MCF 10A (cell line): ENCODE results near the gene AGBL1. TPM values are rescaled to one million over a fixed set of nuclear protein-coding genes. Genes with fewer than 3 reads are reported as not detected.

Experiments used
- BruUV-seq: library from RNA; stranded (reverse); fragments of 400-500 nt; replicated peaks from 2 replicates; lab custom pipeline; 2021; lab: Mats Ljungman, UMichigan
- CTCF ChIA-PET: fragments of 300-600 bp; sonication (Branson Sonifier 250); formaldehyde crosslinking; extraction: SDS; loops from one replicate; lab custom pipeline; 2021; ENCODE audit warnings: antibody characterized with exemption, inconsistent platforms; lab: Yijun Ruan, JAX
- POLR2A ChIA-PET: fragments of 300-600, 350-650 bp; sonication (Branson Sonifier 250); formaldehyde crosslinking; extraction: SDS; loops from one replicate; lab custom pipeline; 2020; ENCODE audit warnings: antibody characterized with exemption, inconsistent platforms; lab: Yijun Ruan, JAX
- DNase-seq: peaks from one replicate; pipeline ENCODE4 v3.0.0-alpha.2; 2018; ENCODE audit not compliant: unreplicated experiment
- H3K27ac Mint-ChIP-seq: one replicate; pipeline ENCODE4 v1.8.0; 2022; ENCODE audit warnings: mild to moderate bottlenecking, low read depth, mixed read lengths; ENCODE audit not compliant: unreplicated experiment
- H3K27me3 Mint-ChIP-seq: one replicate; pipeline ENCODE4 v1.8.0; 2022; ENCODE audit warnings: mixed read lengths; ENCODE audit not compliant: insufficient read depth, unreplicated experiment
- H3K36me3 Mint-ChIP-seq: one replicate; pipeline ENCODE4 v1.8.0; 2022; ENCODE audit warnings: mild to moderate bottlenecking, moderate library complexity, mixed read lengths; ENCODE audit not compliant: insufficient read depth, unreplicated experiment
- H3K4me1 Mint-ChIP-seq: one replicate; pipeline ENCODE4 v1.8.0; 2022; ENCODE audit warnings: mixed read lengths; ENCODE audit not compliant: insufficient read depth, unreplicated experiment
- H3K4me3 Mint-ChIP-seq: one replicate; pipeline ENCODE4 v1.8.0; 2022; ENCODE audit warnings: mild to moderate bottlenecking, moderate library complexity, mixed read lengths; ENCODE audit not compliant: unreplicated experiment
- H3K9me3 Mint-ChIP-seq: one replicate; pipeline ENCODE4 v1.8.0; 2022; ENCODE audit warnings: mixed read lengths; ENCODE audit not compliant: unreplicated experiment
- CTCF ChIP-seq: fragments of 200-600 bp; IDR thresholded peaks from one replicate; pipeline ENCODE4 v1.8.0; 2022; ENCODE audit warnings: antibody characterized with exemption, mild to moderate bottlenecking; ENCODE audit not compliant: unreplicated experiment
- intact Hi-C: fragments of 100-400 bp; cut with micrococcal nuclease; formaldehyde crosslinking; loops from 2 replicates; pipeline ENCODE4 v1.14.1; 2022
- total RNA-seq: library from RNA; stranded (reverse); gene quantifications from 2 replicates; pipeline ENCODE4 v1.2.3, GENCODE V29; 2022

Gene AGBL1
- total RNA-seq, 1 experiment from 2014 or later = not detected

GRCh38 chr15:86061581-86061980 is 18.1 kb upstream of the AGBL1 start:
- Mint-ChIP-seq H3K36me3 (no peaks in the 10 kb centered on the region), H3K4me1 (no peaks in the 10 kb centered on the region), H3K4me3 (no peak overlapping the region), H3K27me3 (peaks cover 31% of the 10 kb centered on the region), H3K9me3 (no peaks in the 10 kb centered on the region), H3K27ac (no peak overlapping the region)
- POLR2A ChIA-PET = no interaction called here
- DNase-seq = no peak
- CTCF ChIA-PET = no interaction called here
- no TSS peak for BruUV-seq
- intact Hi-C loops = no loop called here
- TF ChIP-seq CTCF = no peak

GRCh38 chr15:86062646-86063243 is 16.9 kb upstream of the AGBL1 start:
- Mint-ChIP-seq H3K27ac (no peak overlapping the region), H3K4me3 (no peak overlapping the region), H3K9me3 (no peaks in the 10 kb centered on the region), H3K27me3 (peaks cover 31% of the 10 kb centered on the region), H3K36me3 (no peaks in the 10 kb centered on the region), H3K4me1 (no peaks in the 10 kb centered on the region)
- no peak for DNase-seq
- no TSS peak for BruUV-seq
- intact Hi-C loops = no loop called here
- no peak for TF ChIP-seq CTCF
- CTCF ChIA-PET = interaction anchor here (0.9 kb wide), 1 partner anchor 8 kb away, joined by 4 read pairs; no protein-coding TSS in a partner anchor
- POLR2A ChIA-PET = no interaction called here

GRCh38 chr15:86063356-86064095 is 16.1 kb upstream of the AGBL1 start:
- no peaks in the 10 kb centered on the region for H3K9me3 Mint-ChIP-seq
- CTCF ChIA-PET = interaction anchor here (0.9 kb wide), 1 partner anchor 9 kb away, joined by 4 read pairs; no protein-coding TSS in a partner anchor
- H3K4me3 Mint-ChIP-seq = no peak overlapping the region
- BruUV-seq = no TSS peak
- intact Hi-C loops = no loop called here
- peaks cover 31% of the 10 kb centered on the region for H3K27me3 Mint-ChIP-seq
- TF ChIP-seq CTCF = no peak
- no peak for DNase-seq
- no peak overlapping the region for H3K27ac Mint-ChIP-seq
- POLR2A ChIA-PET = no interaction called here
- H3K36me3 Mint-ChIP-seq = no peaks in the 10 kb centered on the region
- no peaks in the 10 kb centered on the region for H3K4me1 Mint-ChIP-seq

- POLR2A ChIA-PET = no interaction called here
- H3K27ac Mint-ChIP-seq = no peak overlapping the region
- no TSS peak for BruUV-seq
Observed at GRCh38 chr15:86064326-86064725, 15.3 kb upstream of the AGBL1 start.

More at GRCh38 chr15:86064326-86064725, 15.3 kb upstream of the AGBL1 start:
- H3K4me3 Mint-ChIP-seq = no peak overlapping the region
- intact Hi-C loops = no loop called here
- no peaks in the 10 kb centered on the region for H3K36me3 Mint-ChIP-seq
- DNase-seq = no peak
- H3K4me1 Mint-ChIP-seq = no peaks in the 10 kb centered on the region
- H3K9me3 Mint-ChIP-seq = no peaks in the 10 kb centered on the region
- CTCF ChIA-PET = no interaction called here
- no peak for TF ChIP-seq CTCF
- H3K27me3 Mint-ChIP-seq = peaks cover 31% of the 10 kb centered on the region
